HG03565 (cell line): ENCODE measurements around the gene KDM6A.

Experiments
- ATAC-seq: cut with Tn5 transposase; IDR thresholded peaks from one replicate; pipeline ENCODE4 v1.9.1; 2021; ENCODE audit warnings: mild to moderate bottlenecking, moderate library complexity; ENCODE audit not compliant: unreplicated experiment

KDM6A gene

DNA sequence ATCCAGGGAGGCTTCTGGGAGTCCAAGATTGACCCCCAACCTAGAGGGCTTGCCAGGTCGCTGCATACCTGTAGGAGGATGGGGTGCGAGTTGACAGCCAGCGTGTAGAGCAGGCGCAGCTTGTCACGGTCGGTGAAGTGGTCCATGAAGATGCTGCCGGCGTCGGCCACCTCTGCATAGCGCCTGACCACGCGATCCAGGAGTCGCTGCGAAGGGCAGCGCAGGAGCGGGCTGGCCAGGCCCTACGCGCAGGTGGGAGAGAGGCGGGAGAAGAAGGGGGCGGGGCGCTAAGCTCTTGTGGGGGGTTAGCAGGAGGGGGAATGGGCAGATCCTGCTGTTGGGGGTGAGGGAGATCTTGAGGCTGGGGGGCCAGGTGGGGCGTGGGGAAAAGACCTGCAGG is 284.7 kb downstream of the KDM6A start:
- ATAC-seq = no peak
